ENCODE data around the gene IL5.

IL5 gene

GRCh38 chr5:132493241-132493640, 50.1 kb downstream of the IL5 start:
- Histone ChIP-seq H3K4me3 (ENCODE audit: severe bottlenecking) (no peak overlapping the region), H3K9me3 (ENCODE audit: severe bottlenecking) (no peaks in the 10 kb centered on the region), H3K4me1 (ENCODE audit: insufficient read depth, poor library complexity, severe bottlenecking) (peaks cover 40% of the 10 kb centered on the region), H3K36me3 (ENCODE audit: low read depth) (peaks cover 10% of the 10 kb centered on the region), H3K27ac (ENCODE audit: poor library complexity, severe bottlenecking) (no peak overlapping the region), H3K27me3 (ENCODE audit: insufficient read depth, poor library complexity, severe bottlenecking) (no peaks in the 10 kb centered on the region)
- DNase-seq (ENCODE audit: low spot score) (peak; percentile 35), ATAC-seq (ENCODE audit: low read depth) (no peak)
- no peak for TF ChIP-seq CTCF (IDR thresholded peaks at IDR 0.05; ENCODE audit: poor library complexity, severe bottlenecking)

- ATAC-seq (ENCODE audit: low read depth): no peak
- no peaks in the 10 kb centered on the region for H3K27me3 ChIP-seq (ENCODE audit: insufficient read depth, poor library complexity, severe bottlenecking)
- H3K9me3 ChIP-seq (ENCODE audit: severe bottlenecking): no peaks in the 10 kb centered on the region
- no peak for DNase-seq (ENCODE audit: low spot score)
- no peak overlapping the region for H3K4me3 ChIP-seq (ENCODE audit: severe bottlenecking)
- peaks cover 33% of the 10 kb centered on the region for H3K4me1 ChIP-seq (ENCODE audit: insufficient read depth, poor library complexity, severe bottlenecking)
- H3K27ac ChIP-seq (ENCODE audit: poor library complexity, severe bottlenecking): no peak overlapping the region
- peaks cover 17% of the 10 kb centered on the region for H3K36me3 ChIP-seq (ENCODE audit: low read depth)
- TF ChIP-seq CTCF (IDR thresholded peaks at IDR 0.05; ENCODE audit: poor library complexity, severe bottlenecking): no peak
Measured at GRCh38 chr5:132492386-132493125, 50.8 kb downstream of the IL5 start.
